ENCODE results near the gene IKZF1. TPM values are rescaled to one million over a fixed set of nuclear protein-coding genes. Genes with fewer than 3 reads are reported as not detected.

The IKZF1 gene
- total RNA-seq, 1 donor = under 0.01 TPM

DNA sequence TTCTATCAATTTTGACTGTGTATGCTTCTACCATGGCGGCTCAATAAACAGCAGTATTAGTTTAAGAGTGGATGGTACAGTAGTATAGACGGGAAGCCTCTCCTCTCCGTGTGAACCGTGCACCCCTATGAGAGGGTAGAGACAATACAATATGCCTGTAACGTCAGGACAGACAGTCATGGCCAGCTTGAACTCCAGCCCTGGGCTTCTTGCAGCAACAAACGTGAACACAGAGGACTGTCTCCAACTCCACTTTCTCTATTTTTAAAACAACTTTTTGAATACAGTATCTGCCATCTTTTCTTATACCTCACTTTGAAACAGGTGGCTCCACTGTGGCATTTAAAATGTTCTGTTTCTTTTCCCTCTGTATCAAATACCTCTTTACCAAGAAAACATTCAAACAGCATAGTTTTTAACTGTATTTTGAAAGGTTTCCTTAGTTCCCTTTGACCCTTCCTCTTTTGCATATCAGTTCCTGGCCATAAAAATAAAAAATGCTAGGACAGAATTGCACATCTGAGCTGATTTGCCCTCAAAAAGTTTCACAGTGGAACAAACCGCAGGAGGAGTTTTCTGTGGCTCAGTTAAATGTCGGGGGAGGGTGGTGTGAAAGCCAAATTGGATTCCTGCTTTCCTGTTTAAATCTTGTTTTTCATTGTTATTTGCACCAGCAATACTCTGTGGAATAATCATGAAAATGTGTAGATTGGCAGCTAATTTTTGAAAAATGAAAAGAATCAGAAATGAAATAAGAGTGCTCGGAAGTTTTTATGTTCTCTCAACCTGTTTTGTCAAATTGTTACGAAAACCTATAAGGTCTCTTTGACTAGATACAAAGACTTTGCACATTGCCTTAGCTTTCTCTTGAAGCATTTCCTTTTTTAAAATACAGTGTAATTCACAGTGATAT, 8.0 kb downstream of the IKZF1 start:
- Histone ChIP-seq H3K9me3 (ENCODE audit: low read depth, low read length) (no peaks in the 10 kb centered on the region), H3K4me2 (ENCODE audit: insufficient read depth, low read length) (no peak overlapping the region), H3K4me3 (ENCODE audit: insufficient read depth, low read length) (no peak overlapping the region), H3K27ac (ENCODE audit: low read depth, low read length) (no peak overlapping the region), H2AFZ (ENCODE audit: low read length) (no peak overlapping the region), H3K79me2 (ENCODE audit: insufficient read depth, low read length) (no peaks in the 10 kb centered on the region), H3K4me1 (ENCODE audit: insufficient read depth, low read length) (no peaks in the 10 kb centered on the region), H4K20me1 (ENCODE audit: insufficient read depth, low read length) (no peaks in the 10 kb centered on the region), H3K27me3 (ENCODE audit: insufficient read depth, low read length) (peaks cover 6% of the 10 kb centered on the region), H3K36me3 (ENCODE audit: insufficient read depth, low read length) (no peaks in the 10 kb centered on the region)
- peak; percentile 53 for DNase-seq (ENCODE audit: insufficient read length, low spot score, missing footprints)
- TF ChIP-seq, protein P1, sequence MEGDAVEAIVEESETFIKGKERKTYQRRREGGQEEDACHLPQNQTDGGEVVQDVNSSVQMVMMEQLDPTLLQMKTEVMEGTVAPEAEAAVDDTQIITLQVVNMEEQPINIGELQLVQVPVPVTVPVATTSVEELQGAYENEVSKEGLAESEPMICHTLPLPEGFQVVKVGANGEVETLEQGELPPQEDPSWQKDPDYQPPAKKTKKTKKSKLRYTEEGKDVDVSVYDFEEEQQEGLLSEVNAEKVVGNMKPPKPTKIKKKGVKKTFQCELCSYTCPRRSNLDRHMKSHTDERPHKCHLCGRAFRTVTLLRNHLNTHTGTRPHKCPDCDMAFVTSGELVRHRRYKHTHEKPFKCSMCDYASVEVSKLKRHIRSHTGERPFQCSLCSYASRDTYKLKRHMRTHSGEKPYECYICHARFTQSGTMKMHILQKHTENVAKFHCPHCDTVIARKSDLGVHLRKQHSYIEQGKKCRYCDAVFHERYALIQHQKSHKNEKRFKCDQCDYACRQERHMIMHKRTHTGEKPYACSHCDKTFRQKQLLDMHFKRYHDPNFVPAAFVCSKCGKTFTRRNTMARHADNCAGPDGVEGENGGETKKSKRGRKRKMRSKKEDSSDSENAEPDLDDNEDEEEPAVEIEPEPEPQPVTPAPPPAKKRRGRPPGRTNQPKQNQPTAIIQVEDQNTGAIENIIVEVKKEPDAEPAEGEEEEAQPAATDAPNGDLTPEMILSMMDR (IDR thresholded peaks at IDR 0.05; ENCODE audit: extremely low read depth, low read depth, low read length) = no peak

GRCh38 chr7:50314836-50315592, 10.5 kb downstream of the IKZF1 start:
- Histone ChIP-seq H3K4me2 (ENCODE audit: insufficient read depth, low read length) (no peak overlapping the region), H3K9me3 (ENCODE audit: low read depth, low read length) (no peaks in the 10 kb centered on the region), H3K27me3 (ENCODE audit: insufficient read depth, low read length) (peaks cover 6% of the 10 kb centered on the region), H3K4me3 (ENCODE audit: insufficient read depth, low read length) (no peak overlapping the region), H3K27ac (ENCODE audit: low read depth, low read length) (no peak overlapping the region), H3K36me3 (ENCODE audit: insufficient read depth, low read length) (no peaks in the 10 kb centered on the region), H3K79me2 (ENCODE audit: insufficient read depth, low read length) (no peaks in the 10 kb centered on the region), H2AFZ (ENCODE audit: low read length) (no peak overlapping the region), H3K4me1 (ENCODE audit: insufficient read depth, low read length) (no peaks in the 10 kb centered on the region), H4K20me1 (ENCODE audit: insufficient read depth, low read length) (no peaks in the 10 kb centered on the region)
- peak; percentile 36 for DNase-seq (ENCODE audit: insufficient read length, low spot score, missing footprints)
- TF ChIP-seq, protein P1 (IDR thresholded peaks at IDR 0.05; ENCODE audit: extremely low read depth, low read depth, low read length) = no peak

DNA sequence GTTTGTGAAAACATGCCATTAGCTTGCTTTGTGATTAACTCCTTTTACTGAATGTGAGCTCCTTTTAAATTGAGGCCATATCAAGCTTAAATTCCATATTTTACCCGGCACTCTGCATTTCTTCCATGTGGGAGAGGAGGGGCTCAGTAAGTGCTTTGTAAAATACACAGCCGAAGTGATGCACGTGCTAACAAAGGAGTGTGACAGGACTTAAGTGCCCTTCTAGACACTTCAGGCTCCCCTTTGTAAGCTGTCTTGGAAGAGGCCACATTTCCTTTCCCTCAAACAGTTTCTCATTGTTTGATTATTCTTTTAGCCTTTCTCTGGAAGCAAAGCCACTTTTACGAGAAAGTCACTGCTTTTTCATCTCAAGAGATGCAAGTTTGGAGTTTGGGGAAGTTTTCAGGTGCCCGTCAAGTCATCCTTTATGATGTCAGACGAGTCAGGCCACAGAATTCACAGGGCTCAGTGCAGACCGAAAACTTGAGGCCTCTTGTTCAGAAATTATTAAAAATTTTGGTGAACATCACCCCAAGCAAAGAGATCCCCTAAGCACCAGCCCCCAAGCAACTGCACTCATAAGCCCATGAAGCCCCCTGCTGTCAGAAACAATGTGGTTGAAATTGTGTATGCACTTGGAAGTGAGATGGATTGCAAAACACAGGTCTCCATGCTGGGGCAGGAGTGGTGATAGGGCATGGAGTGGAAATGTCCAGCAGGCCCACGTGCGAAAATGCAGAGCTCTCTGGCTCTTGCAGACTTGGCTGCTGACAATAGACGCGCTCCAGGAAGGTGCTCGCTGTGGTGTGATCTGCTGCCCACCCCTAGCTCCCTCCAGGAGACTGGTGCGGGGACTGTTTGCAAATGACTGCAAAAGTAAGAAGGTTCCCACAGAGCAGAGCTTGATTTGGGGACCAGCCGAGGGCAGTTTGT, 11.5 kb downstream of the IKZF1 start:
- H3K36me3 ChIP-seq (ENCODE audit: insufficient read depth, low read length) = no peaks in the 10 kb centered on the region
- H4K20me1 ChIP-seq (ENCODE audit: insufficient read depth, low read length) = no peaks in the 10 kb centered on the region
- H3K4me2 ChIP-seq (ENCODE audit: insufficient read depth, low read length) = no peak overlapping the region
- DNase-seq (ENCODE audit: insufficient read length, low spot score, missing footprints) = no peak
- H3K27ac ChIP-seq (ENCODE audit: low read depth, low read length) = no peak overlapping the region
- H2AFZ ChIP-seq (ENCODE audit: low read length) = no peak overlapping the region
- H3K27me3 ChIP-seq (ENCODE audit: insufficient read depth, low read length) = peaks cover 6% of the 10 kb centered on the region
- H3K9me3 ChIP-seq (ENCODE audit: low read depth, low read length) = no peaks in the 10 kb centered on the region
- H3K4me3 ChIP-seq (ENCODE audit: insufficient read depth, low read length) = no peak overlapping the region
- TF ChIP-seq, protein P1 (IDR thresholded peaks at IDR 0.05; ENCODE audit: extremely low read depth, low read depth, low read length) = no peak
- no peaks in the 10 kb centered on the region for H3K4me1 ChIP-seq (ENCODE audit: insufficient read depth, low read length)
- H3K79me2 ChIP-seq (ENCODE audit: insufficient read depth, low read length) = no peaks in the 10 kb centered on the region

All from osteoblast (primary cell).